Measurements from ENCODE around the gene ST6GAL2.

GRCh38 chr2:106804161-106804560 lies 81.8 kb downstream of the ST6GAL2 start:
- TF ChIP-seq, protein P1, sequence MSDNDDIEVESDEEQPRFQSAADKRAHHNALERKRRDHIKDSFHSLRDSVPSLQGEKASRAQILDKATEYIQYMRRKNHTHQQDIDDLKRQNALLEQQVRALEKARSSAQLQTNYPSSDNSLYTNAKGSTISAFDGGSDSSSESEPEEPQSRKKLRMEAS (IDR thresholded peaks at IDR 0.05): no peak
- TF ChIP-seq, protein P2, sequence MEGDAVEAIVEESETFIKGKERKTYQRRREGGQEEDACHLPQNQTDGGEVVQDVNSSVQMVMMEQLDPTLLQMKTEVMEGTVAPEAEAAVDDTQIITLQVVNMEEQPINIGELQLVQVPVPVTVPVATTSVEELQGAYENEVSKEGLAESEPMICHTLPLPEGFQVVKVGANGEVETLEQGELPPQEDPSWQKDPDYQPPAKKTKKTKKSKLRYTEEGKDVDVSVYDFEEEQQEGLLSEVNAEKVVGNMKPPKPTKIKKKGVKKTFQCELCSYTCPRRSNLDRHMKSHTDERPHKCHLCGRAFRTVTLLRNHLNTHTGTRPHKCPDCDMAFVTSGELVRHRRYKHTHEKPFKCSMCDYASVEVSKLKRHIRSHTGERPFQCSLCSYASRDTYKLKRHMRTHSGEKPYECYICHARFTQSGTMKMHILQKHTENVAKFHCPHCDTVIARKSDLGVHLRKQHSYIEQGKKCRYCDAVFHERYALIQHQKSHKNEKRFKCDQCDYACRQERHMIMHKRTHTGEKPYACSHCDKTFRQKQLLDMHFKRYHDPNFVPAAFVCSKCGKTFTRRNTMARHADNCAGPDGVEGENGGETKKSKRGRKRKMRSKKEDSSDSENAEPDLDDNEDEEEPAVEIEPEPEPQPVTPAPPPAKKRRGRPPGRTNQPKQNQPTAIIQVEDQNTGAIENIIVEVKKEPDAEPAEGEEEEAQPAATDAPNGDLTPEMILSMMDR (IDR thresholded peaks at IDR 0.05; ENCODE audit: low read depth, low read length, missing input control): no peak
- no peak for TF ChIP-seq EGR1 (IDR thresholded peaks at IDR 0.05; ENCODE audit: low read depth in 2 of 2)
- TF ChIP-seq SP1 (IDR thresholded peaks at IDR 0.05): no peak
- no peak for TF ChIP-seq RAD21 (IDR thresholded peaks at IDR 0.05)
- no peak for TF ChIP-seq HNF4A (conservative IDR thresholded peaks at IDR 0.05)
- no peak for TF ChIP-seq GABPA (IDR thresholded peaks at IDR 0.05 in 1 of 2, conservative IDR thresholded peaks at IDR 0.05 in 1 of 2)
- TF ChIP-seq YY1 (IDR thresholded peaks at IDR 0.05): no peak
- TF ChIP-seq JUND (IDR thresholded peaks at IDR 0.05): no peak
- TF ChIP-seq, protein P3, sequence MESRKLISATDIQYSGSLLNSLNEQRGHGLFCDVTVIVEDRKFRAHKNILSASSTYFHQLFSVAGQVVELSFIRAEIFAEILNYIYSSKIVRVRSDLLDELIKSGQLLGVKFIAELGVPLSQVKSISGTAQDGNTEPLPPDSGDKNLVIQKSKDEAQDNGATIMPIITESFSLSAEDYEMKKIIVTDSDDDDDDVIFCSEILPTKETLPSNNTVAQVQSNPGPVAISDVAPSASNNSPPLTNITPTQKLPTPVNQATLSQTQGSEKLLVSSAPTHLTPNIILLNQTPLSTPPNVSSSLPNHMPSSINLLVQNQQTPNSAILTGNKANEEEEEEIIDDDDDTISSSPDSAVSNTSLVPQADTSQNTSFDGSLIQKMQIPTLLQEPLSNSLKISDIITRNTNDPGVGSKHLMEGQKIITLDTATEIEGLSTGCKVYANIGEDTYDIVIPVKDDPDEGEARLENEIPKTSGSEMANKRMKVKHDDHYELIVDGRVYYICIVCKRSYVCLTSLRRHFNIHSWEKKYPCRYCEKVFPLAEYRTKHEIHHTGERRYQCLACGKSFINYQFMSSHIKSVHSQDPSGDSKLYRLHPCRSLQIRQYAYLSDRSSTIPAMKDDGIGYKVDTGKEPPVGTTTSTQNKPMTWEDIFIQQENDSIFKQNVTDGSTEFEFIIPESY (IDR thresholded peaks at IDR 0.05): no peak
- no peak for TF ChIP-seq FOXA1 (IDR thresholded peaks at IDR 0.05)
- no peak for TF ChIP-seq TAF1 (conservative IDR thresholded peaks at IDR 0.05)

Measured in liver (tissue), 3 donors.